HG02678 (cell line): ENCODE results near the gene WWOX.

Source experiments
- ATAC-seq: cut with Tn5 transposase; IDR thresholded peaks from one replicate; pipeline ENCODE4 v1.9.1; 2021; ENCODE audit warnings: mild to moderate bottlenecking, moderate library complexity; ENCODE audit not compliant: unreplicated experiment

The WWOX gene

GRCh38 chr16:79064256-79064972, 965.0 kb downstream of the WWOX start:
- ATAC-seq: no peak

- ATAC-seq: no peak
Observed at GRCh38 chr16:79066561-79066960, 967.1 kb downstream of the WWOX start.

- ATAC-seq: no peak
Observed at GRCh38 chr16:79067600-79067999, 968.1 kb downstream of the WWOX start.

- no peak for ATAC-seq
Observed at GRCh38 chr16:79069121-79069520, 969.7 kb downstream of the WWOX start.

GRCh38 chr16:79069633-79070032, 970.2 kb downstream of the WWOX start:
- ATAC-seq: no peak

GRCh38 chr16:79071424-79071823, 972.0 kb downstream of the WWOX start:
- no peak for ATAC-seq

- no peak for ATAC-seq
Observed at GRCh38 chr16:79072517-79072916, 973.1 kb downstream of the WWOX start.

- no peak for ATAC-seq
Observed at GRCh38 chr16:79073566-79073965, 974.1 kb downstream of the WWOX start.

GRCh38 chr16:79074541-79074940, 975.1 kb downstream of the WWOX start:
- ATAC-seq: no peak

- no peak for ATAC-seq
Observed at GRCh38 chr16:79074951-79075350, 975.5 kb downstream of the WWOX start.

- ATAC-seq: no peak
Observed at GRCh38 chr16:79076047-79076767, 976.8 kb downstream of the WWOX start.

- no peak for ATAC-seq
Observed at GRCh38 chr16:79077346-79077745, 977.9 kb downstream of the WWOX start.

GRCh38 chr16:79079656-79080420, 980.4 kb downstream of the WWOX start:
- ATAC-seq: no peak

GRCh38 chr16:79081297-79082066, 982.0 kb downstream of the WWOX start:
- ATAC-seq: no peak

- no peak for ATAC-seq
Observed at GRCh38 chr16:79082970-79083369, 983.5 kb downstream of the WWOX start.

GRCh38 chr16:79083508-79084299, 984.2 kb downstream of the WWOX start:
- ATAC-seq: no peak

- ATAC-seq: no peak
Observed at GRCh38 chr16:79088971-79089370, 989.5 kb downstream of the WWOX start.

GRCh38 chr16:79089735-79090284, 990.4 kb downstream of the WWOX start:
- peak; percentile 61 for ATAC-seq

- ATAC-seq: no peak
Observed at GRCh38 chr16:79090966-79091365, 991.5 kb downstream of the WWOX start.

GRCh38 chr16:79092846-79093245, 993.4 kb downstream of the WWOX start:
- no peak for ATAC-seq
